Panc1 (cell line): ENCODE measurements around the gene KAT6B. TPM values are rescaled to one million over a fixed set of nuclear protein-coding genes. Genes with fewer than 3 reads are reported as not detected.

Experiments used
- ATAC-seq: fragments of 200-7000 bp; cut with Tn5 transposase; 2 replicates; pipeline ENCODE4 v1.9.1; 2020; ENCODE audit warnings: mild to moderate bottlenecking, moderate library complexity
- BruUV-seq: library from RNA; stranded (reverse); fragments of 400-500 nt; replicated peaks from 2 replicates; lab custom pipeline; 2021; lab: Mats Ljungman, UMichigan
- CTCF ChIA-PET: fragments of 300-600 bp; sonication (Branson Sonifier 250); formaldehyde crosslinking; loops from one replicate; lab custom pipeline; 2022; ENCODE audit warnings: antibody characterized with exemption; lab: Charles Lee
- POLR2A ChIA-PET: fragments of 300-600 bp; sonication (Branson Sonifier 250); formaldehyde crosslinking; loops from one replicate; lab custom pipeline; 2022; ENCODE audit warnings: antibody characterized with exemption; lab: Charles Lee
- DNase-seq: peaks from one replicate; pipeline ENCODE4 v3.0.0-alpha.2; 2010; ENCODE audit warnings: low read depth, low spot score
- H3K27ac ChIP-seq: 2 replicates; pipeline ENCODE4 v1.5.1; 2011; ENCODE audit warnings: mild to moderate bottlenecking, low read length, inconsistent platforms
- H3K27me3 ChIP-seq: fragments of 200-500 bp; sonication (Bioruptor generic); 2 replicates; pipeline ENCODE4 v1.6.0; 2014; ENCODE audit warnings: low read length, inconsistent platforms; ENCODE audit not compliant: control insufficient read depth, insufficient read depth
- H3K36me3 ChIP-seq: fragments of 200-500 bp; sonication (Bioruptor generic); 2 replicates; pipeline ENCODE4 v1.5.1; 2014; ENCODE audit warnings: inconsistent platforms, mild to moderate bottlenecking, low read length, moderate library complexity; ENCODE audit not compliant: control insufficient read depth, insufficient read depth
- H3K4me1 ChIP-seq: 2 replicates; pipeline ENCODE4 v1.5.1; 2011; ENCODE audit warnings: inconsistent platforms, mild to moderate bottlenecking, low read length, moderate library complexity; ENCODE audit not compliant: control insufficient read depth, insufficient read depth
- H3K4me3 ChIP-seq, 2 experiments: 2 replicates each; pipeline ENCODE4 v1.5.1; 2011 to 2012; ENCODE audit warnings: low read depth in 2 of 2, low read length in 2 of 2, mild to moderate bottlenecking in 2 of 2, inconsistent platforms in 1 of 2, moderate library complexity in 1 of 2
- H3K9me3 ChIP-seq: fragments of 200-500 bp; sonication (Bioruptor generic); 2 replicates; pipeline ENCODE4 v1.5.1; 2014; ENCODE audit warnings: low read depth, mild to moderate bottlenecking, inconsistent platforms, low read length, moderate library complexity; ENCODE audit not compliant: control insufficient read depth, insufficient read depth
- POLR2AphosphoS5 ChIP-seq: IDR thresholded peaks from 2 replicates; pipeline ENCODE4 v1.6.1; 2012; ENCODE audit warnings: mild to moderate bottlenecking, low read depth, low read length, moderate library complexity
- SIN3A ChIP-seq: IDR thresholded peaks from 2 replicates; pipeline ENCODE4 v1.6.1; 2012; ENCODE audit warnings: low read depth, mild to moderate bottlenecking, low read length, moderate library complexity, borderline replicate concordance; ENCODE audit not compliant: insufficient read depth
- TCF7L2 ChIP-seq: IDR thresholded peaks from 2 replicates; pipeline ENCODE4 v1.6.1; 2011; ENCODE audit warnings: mild to moderate bottlenecking, low read depth, low read length, inconsistent platforms
- in situ Hi-C: cut with HindIII; loops from 2 replicates; pipeline ENCODE4 v1.10.0; 2016; ENCODE audit warnings: low sequenced_read_pairs, low pct_unique_long_range_greater_than_20kb
- intact Hi-C: fragments of 100-400 bp; cut with micrococcal nuclease; formaldehyde crosslinking; loops from one replicate; pipeline ENCODE4 v1.10.0; 2022; ENCODE audit not compliant: unreplicated experiment
- total RNA-seq: library from RNA; stranded (reverse); gene quantifications from one replicate; pipeline ENCODE4 v1.2.1, GENCODE V29; 2021; ENCODE audit not compliant: unreplicated experiment
- TF ChIP-seq, protein P1 (sequence below), 2 experiments: IDR thresholded peaks; 2 replicates each; pipeline ENCODE4 v1.6.1; 2011 to 2012; ENCODE audit warnings: low read depth in 2 of 2, control low read depth in 1 of 2, low read length in 1 of 2, mild to moderate bottlenecking in 1 of 2, moderate library complexity in 1 of 2; ENCODE audit not compliant: insufficient read depth in 1 of 2
- TF ChIP-seq, protein P2 (sequence below): fragments of 450-650 bp; IDR thresholded peaks from 2 replicates; pipeline ENCODE4 v1.5.1; 2017; ENCODE audit warnings: mild to moderate bottlenecking

The KAT6B gene
- total RNA-seq, 1 experiment from 2014 or later, result 31.1 TPM

DNA sequence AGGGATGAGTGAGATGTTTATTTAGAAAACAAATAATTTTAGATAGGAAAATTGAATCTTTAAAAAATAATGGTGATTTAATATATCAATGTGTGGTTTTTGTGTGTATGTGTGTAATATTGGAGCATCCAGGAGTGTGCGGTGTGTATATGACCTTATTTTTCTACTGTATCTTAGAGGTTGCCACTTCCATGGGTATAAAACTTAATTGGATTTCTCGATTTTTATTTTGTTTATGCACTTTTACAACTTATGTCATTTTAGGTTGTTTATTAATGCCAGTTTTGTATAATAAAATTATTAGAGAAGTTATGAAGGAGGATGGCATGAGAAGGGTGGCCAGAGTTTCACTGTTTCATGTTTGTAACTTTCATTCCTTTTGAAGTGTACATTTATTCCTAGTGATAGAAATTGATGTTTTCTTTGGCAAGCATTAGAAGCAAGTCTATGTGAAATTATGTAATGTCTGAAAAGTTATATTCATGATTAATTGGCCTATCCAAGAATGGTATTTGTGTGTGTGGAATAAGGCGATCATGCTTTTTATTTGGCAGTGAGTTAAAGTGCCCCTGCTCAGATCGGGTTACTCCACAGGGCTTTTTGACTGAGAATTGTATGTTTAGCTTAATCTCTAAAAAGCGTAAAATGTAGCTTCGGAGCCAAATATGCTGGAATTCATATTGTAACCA, 110.3 kb downstream of the KAT6B start:
- in situ Hi-C loops, result no loop called here
- ChIA-PET CTCF (no interaction called here), POLR2A (no interaction called here)
- Histone ChIP-seq H3K9me3 (no peaks in the 10 kb centered on the region), H3K4me1 (no peaks in the 10 kb centered on the region; the same call in 1 of the 2 replicates), H3K4me3 (no peak overlapping the region), H3K27me3 (no peaks in the 10 kb centered on the region), H3K27ac (no peak overlapping the region), H3K36me3 (no peaks in the 10 kb centered on the region)
- intact Hi-C loops, result no loop called here
- no peak for TF ChIP-seq TCF7L2
- TF ChIP-seq, protein P1, sequence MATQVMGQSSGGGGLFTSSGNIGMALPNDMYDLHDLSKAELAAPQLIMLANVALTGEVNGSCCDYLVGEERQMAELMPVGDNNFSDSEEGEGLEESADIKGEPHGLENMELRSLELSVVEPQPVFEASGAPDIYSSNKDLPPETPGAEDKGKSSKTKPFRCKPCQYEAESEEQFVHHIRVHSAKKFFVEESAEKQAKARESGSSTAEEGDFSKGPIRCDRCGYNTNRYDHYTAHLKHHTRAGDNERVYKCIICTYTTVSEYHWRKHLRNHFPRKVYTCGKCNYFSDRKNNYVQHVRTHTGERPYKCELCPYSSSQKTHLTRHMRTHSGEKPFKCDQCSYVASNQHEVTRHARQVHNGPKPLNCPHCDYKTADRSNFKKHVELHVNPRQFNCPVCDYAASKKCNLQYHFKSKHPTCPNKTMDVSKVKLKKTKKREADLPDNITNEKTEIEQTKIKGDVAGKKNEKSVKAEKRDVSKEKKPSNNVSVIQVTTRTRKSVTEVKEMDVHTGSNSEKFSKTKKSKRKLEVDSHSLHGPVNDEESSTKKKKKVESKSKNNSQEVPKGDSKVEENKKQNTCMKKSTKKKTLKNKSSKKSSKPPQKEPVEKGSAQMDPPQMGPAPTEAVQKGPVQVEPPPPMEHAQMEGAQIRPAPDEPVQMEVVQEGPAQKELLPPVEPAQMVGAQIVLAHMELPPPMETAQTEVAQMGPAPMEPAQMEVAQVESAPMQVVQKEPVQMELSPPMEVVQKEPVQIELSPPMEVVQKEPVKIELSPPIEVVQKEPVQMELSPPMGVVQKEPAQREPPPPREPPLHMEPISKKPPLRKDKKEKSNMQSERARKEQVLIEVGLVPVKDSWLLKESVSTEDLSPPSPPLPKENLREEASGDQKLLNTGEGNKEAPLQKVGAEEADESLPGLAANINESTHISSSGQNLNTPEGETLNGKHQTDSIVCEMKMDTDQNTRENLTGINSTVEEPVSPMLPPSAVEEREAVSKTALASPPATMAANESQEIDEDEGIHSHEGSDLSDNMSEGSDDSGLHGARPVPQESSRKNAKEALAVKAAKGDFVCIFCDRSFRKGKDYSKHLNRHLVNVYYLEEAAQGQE (IDR thresholded peaks at IDR 0.05; ENCODE audit: insufficient read depth in 1 of 2, low read depth in 2 of 2, low read length in 1 of 2), result no peak
- TF ChIP-seq, protein P2, sequence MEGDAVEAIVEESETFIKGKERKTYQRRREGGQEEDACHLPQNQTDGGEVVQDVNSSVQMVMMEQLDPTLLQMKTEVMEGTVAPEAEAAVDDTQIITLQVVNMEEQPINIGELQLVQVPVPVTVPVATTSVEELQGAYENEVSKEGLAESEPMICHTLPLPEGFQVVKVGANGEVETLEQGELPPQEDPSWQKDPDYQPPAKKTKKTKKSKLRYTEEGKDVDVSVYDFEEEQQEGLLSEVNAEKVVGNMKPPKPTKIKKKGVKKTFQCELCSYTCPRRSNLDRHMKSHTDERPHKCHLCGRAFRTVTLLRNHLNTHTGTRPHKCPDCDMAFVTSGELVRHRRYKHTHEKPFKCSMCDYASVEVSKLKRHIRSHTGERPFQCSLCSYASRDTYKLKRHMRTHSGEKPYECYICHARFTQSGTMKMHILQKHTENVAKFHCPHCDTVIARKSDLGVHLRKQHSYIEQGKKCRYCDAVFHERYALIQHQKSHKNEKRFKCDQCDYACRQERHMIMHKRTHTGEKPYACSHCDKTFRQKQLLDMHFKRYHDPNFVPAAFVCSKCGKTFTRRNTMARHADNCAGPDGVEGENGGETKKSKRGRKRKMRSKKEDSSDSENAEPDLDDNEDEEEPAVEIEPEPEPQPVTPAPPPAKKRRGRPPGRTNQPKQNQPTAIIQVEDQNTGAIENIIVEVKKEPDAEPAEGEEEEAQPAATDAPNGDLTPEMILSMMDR, result no peak
- DNase-seq (no peak), ATAC-seq (no peak)
- no TSS peak for BruUV-seq

DNA sequence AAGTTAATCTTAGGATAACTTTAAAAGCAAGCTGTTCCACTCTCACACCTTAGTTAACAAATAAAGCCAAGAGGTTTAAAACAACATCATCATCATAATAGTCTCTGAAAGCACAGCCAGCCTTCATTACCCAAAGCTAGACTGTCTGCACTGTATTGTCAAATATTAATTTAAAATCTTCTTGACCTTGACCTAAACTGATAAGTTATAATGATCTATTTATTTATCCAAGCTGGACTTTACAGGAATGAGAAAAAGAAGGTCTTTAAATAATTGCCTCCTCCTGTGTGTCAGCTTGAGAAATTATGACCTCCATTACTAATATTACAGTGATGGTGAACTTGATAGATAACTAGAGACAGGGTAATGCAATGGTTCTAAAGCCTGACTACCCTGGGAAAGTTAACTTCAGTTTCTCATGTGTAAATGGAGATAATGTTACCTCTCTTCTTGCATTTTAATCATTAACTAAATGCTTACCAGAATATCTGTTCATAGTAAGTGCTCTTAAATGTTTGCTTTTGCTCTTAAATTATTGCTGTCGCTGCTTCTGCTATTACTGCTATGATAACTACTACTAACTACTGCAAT, 111.0 kb downstream of the KAT6B start:
- Histone ChIP-seq H3K27ac (no peak overlapping the region), H3K4me1 (no peaks in the 10 kb centered on the region; the same call in 1 of the 2 replicates), H3K27me3 (no peaks in the 10 kb centered on the region), H3K4me3 (no peak overlapping the region), H3K9me3 (no peaks in the 10 kb centered on the region), H3K36me3 (no peaks in the 10 kb centered on the region)
- ATAC-seq (no peak), DNase-seq (no peak)
- TF ChIP-seq SIN3A, result no peak
- TF ChIP-seq, protein P2, result no peak
- no peak for TF ChIP-seq TCF7L2
- TF ChIP-seq POLR2AphosphoS5, result no peak
- TF ChIP-seq, protein P1 (IDR thresholded peaks at IDR 0.05; ENCODE audit: insufficient read depth in 1 of 2, low read depth in 2 of 2, low read length in 1 of 2), result no peak
- in situ Hi-C loops, result no loop called here
- intact Hi-C loops, result no loop called here
- BruUV-seq, result no TSS peak
- CTCF ChIA-PET, result no interaction called here
- POLR2A ChIA-PET, result no interaction called here
